ENCODE results near the gene CD247. TPM values are rescaled to one million over a fixed set of nuclear protein-coding genes. Genes with fewer than 3 reads are reported as not detected.
A peak's percentile ranks its signal among the peaks of the same experiment; 100 is the strongest.

CD247 gene
- total RNA-seq, 4 donors from 2014 or later, result 1.3 to 3.1 (median 1.4) TPM

- peak overlapping the region; percentile 53 to 79 (median 70) for H3K27ac ChIP-seq
- no peaks in the 10 kb centered on the region for H3K9me3 ChIP-seq
- DNase-seq, result peak; percentile 49 to 52
- H3K27me3 ChIP-seq, result no peaks in the 10 kb centered on the region
- peaks cover 9 to 16% of the 10 kb centered on the region in 2 donors for H3K4me1 ChIP-seq
- no peak overlapping the region for H3K4me3 ChIP-seq (replicated peaks in 1 of 3)
- WGBS, 2 donors, result 36 to 38% methylated on average over 7 of the region's 7 CpGs
- TF ChIP-seq CTCF (IDR thresholded peaks at IDR 0.05) (no peak), POLR2A (IDR thresholded peaks at IDR 0.05) (no peak)
- no peaks in the 10 kb centered on the region for H3K36me3 ChIP-seq
- intact Hi-C loops (cut with DNase I), result no loop called here
Measured at GRCh38 chr1:167469280-167469965, 48.9 kb downstream of the CD247 start.

GRCh38 chr1:167467752-167468151 lies 50.6 kb downstream of the CD247 start:
- H3K4me1 ChIP-seq, result peaks cover 5 to 16% of the 10 kb centered on the region in 2 donors
- WGBS, 2 donors, result 91% methylated on average over 9 of the region's 9 CpGs
- no peak overlapping the region for H3K4me3 ChIP-seq (replicated peaks in 1 of 3)
- H3K9me3 ChIP-seq, result no peaks in the 10 kb centered on the region
- no peaks in the 10 kb centered on the region for H3K27me3 ChIP-seq
- H3K27ac ChIP-seq, result no peak overlapping the region
- intact Hi-C loops (cut with DNase I), result no loop called here
- DNase-seq, result no peak
- H3K36me3 ChIP-seq, result no peaks in the 10 kb centered on the region
- TF ChIP-seq POLR2A (IDR thresholded peaks at IDR 0.05) (no peak), CTCF (IDR thresholded peaks at IDR 0.05) (no peak)

- DNase-seq, result no peak
- no peak overlapping the region for H3K4me3 ChIP-seq (replicated peaks in 1 of 3)
- TF ChIP-seq CTCF (IDR thresholded peaks at IDR 0.05) (no peak), POLR2A (IDR thresholded peaks at IDR 0.05) (no peak)
- H3K27me3 ChIP-seq, result no peaks in the 10 kb centered on the region
- intact Hi-C loops (cut with DNase I), result no loop called here
- H3K27ac ChIP-seq, result no peak overlapping the region
- H3K36me3 ChIP-seq, result no peaks in the 10 kb centered on the region
- H3K9me3 ChIP-seq, result no peaks in the 10 kb centered on the region
- H3K4me1 ChIP-seq, result peaks cover 5 to 16% of the 10 kb centered on the region in 2 donors
- WGBS, 2 donors, result 89 to 93% methylated on average over 15 of the region's 15 CpGs
Measured at GRCh38 chr1:167467126-167467710, 51.1 kb downstream of the CD247 start.

GRCh38 chr1:167465743-167466142 lies 52.6 kb downstream of the CD247 start:
- intact Hi-C loops (cut with DNase I), result no loop called here
- Histone ChIP-seq H3K27ac (no peak overlapping the region), H3K36me3 (no peaks in the 10 kb centered on the region), H3K4me3 (replicated peaks in 1 of 3) (no peak overlapping the region), H3K9me3 (no peaks in the 10 kb centered on the region), H3K4me1 (peaks cover 5 to 16% of the 10 kb centered on the region in 2 donors), H3K27me3 (no peaks in the 10 kb centered on the region)
- 62 to 64% methylated on average over 1 of the region's 1 CpG for WGBS, 2 donors
- DNase-seq, result no peak
- TF ChIP-seq CTCF (IDR thresholded peaks at IDR 0.05) (no peak), POLR2A (IDR thresholded peaks at IDR 0.05) (no peak)

GRCh38 chr1:167465018-167465417 lies 53.3 kb downstream of the CD247 start:
- no peaks in the 10 kb centered on the region for H3K27me3 ChIP-seq
- H3K27ac ChIP-seq, result no peak overlapping the region
- TF ChIP-seq POLR2A (IDR thresholded peaks at IDR 0.05) (no peak), CTCF (IDR thresholded peaks at IDR 0.05) (no peak)
- WGBS, 2 donors, result 92 to 96% methylated on average over 2 of the region's 2 CpGs
- no peak overlapping the region for H3K4me3 ChIP-seq (replicated peaks in 1 of 3)
- H3K4me1 ChIP-seq, result peaks cover 5 to 16% of the 10 kb centered on the region in 2 donors
- H3K9me3 ChIP-seq, result no peaks in the 10 kb centered on the region
- no peak for DNase-seq
- intact Hi-C loops (cut with DNase I), result no loop called here
- no peaks in the 10 kb centered on the region for H3K36me3 ChIP-seq

Data from thyroid gland (tissue), 4 donors.